AG10803 (cell line): ENCODE data around the gene GLIS1.

Experiments used
- DNase-seq: peaks from one replicate; pipeline ENCODE4 v3.0.0; 2010; ENCODE audit warnings: low read depth
- H3K4me3 ChIP-seq: 2 replicates; pipeline ENCODE4 v1.5.1; 2011; ENCODE audit warnings: mild to moderate bottlenecking, low read length, control low read depth
- CTCF ChIP-seq: conservative IDR thresholded peaks from 2 replicates; pipeline ENCODE4 v1.5.1; 2011; ENCODE audit warnings: mild to moderate bottlenecking, low read length, control low read depth, inconsistent platforms

Gene GLIS1

GRCh38 chr1:53710584-53710983 lies 28.4 kb downstream of the GLIS1 start:
- no peak overlapping the region for H3K4me3 ChIP-seq
- no peak for TF ChIP-seq CTCF
- no peak for DNase-seq

- TF ChIP-seq CTCF = no peak
- DNase-seq = no peak
- no peak overlapping the region for H3K4me3 ChIP-seq
Measured at GRCh38 chr1:53708687-53709086, 30.3 kb downstream of the GLIS1 start.

GRCh38 chr1:53706356-53706755 lies 32.6 kb downstream of the GLIS1 start:
- no peak for TF ChIP-seq CTCF
- DNase-seq = no peak
- H3K4me3 ChIP-seq = no peak overlapping the region

- H3K4me3 ChIP-seq = no peak overlapping the region
- TF ChIP-seq CTCF = no peak
- no peak for DNase-seq
Measured at GRCh38 chr1:53705446-53706096, 33.4 kb downstream of the GLIS1 start.

- TF ChIP-seq CTCF = no peak
- DNase-seq = no peak
- H3K4me3 ChIP-seq = no peak overlapping the region
Measured at GRCh38 chr1:53704804-53705445, 34.0 kb downstream of the GLIS1 start.

GRCh38 chr1:53704304-53704703 lies 34.7 kb downstream of the GLIS1 start:
- no peak for TF ChIP-seq CTCF
- no peak overlapping the region for H3K4me3 ChIP-seq
- no peak for DNase-seq

- no peak for TF ChIP-seq CTCF
- no peak overlapping the region for H3K4me3 ChIP-seq
- DNase-seq = no peak
Measured at GRCh38 chr1:53703174-53703573, 35.8 kb downstream of the GLIS1 start.
